HG03521 (cell line): Measurements from ENCODE around the gene P2RY8.
"Not testable (repeated sequence)": the region's sequence is repeated elsewhere in the genome, so short reads cannot be mapped to it uniquely, and the experiment has no call there.

Source experiments
- ATAC-seq: cut with Tn5 transposase; IDR thresholded peaks from one replicate; pipeline ENCODE4 v1.9.1; 2021; ENCODE audit warnings: mild to moderate bottlenecking, moderate library complexity; ENCODE audit not compliant: unreplicated experiment

Gene P2RY8

DNA sequence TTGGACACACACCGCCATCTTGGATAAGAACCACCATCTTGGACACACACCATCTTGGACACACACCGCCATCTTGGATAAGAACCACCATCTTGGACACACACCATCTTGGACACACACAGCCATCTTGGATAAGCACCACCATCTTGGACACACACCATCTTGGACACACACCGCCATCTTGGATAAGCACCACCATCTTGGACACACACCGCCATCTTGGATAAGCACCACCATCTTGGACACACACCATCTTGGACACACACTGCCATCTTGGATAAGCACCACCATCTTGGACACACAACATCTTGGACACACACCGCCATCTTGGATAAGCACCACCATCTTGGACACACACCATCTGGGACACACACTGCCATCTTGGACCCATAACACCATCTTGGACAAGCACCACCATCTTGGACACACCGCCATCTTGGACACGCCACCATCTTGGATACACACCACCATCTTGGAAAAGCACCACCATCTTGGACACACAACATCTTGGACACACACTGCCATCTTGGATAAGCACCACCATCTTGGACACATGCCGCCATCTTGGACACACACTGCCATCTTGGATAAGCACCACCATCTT, 88.9 kb downstream of the P2RY8 start:
- not testable (repeated sequence) for ATAC-seq

DNA sequence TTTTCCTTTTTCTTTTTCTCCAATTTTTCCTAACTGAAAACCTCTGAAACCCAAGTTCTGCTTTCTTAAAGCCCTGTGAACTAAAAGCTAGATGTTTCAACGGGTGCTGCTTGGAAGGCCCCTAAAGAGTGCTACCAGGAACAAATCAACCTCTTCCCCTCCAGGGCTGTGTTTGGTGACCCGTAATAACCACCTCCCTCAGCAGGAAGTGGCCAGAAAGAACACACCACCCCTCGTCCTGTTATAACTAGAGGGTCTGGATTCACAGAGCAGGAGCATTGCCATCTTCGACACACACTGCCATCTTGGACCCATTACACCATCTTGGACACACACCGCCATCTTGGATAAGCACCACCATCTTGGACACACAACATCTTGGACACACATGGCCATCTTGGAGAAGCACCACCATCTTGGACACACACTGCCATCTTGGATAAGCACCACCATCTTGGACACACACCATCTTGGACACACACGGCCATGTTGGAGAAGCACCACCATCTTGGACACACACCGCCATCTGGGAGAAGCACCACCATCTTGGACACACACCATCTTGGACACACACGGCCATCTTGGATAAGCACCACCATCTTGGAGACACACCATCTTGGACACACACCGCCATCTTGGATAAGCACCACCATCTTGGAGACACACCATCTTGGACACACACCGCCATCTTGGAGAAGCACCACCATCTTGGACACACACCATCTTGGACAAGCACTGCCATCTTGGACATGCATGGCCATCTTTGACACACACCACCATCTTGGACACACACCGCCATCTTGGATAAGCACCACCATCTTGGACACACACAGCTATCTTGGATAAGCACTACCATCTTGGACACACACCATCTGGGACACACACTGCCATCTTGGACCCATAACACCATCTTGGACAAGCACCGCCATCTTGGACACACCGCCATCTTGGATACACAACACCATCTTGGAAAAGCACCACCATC, 89.7 kb downstream of the P2RY8 start:
- not testable (repeated sequence) for ATAC-seq

DNA sequence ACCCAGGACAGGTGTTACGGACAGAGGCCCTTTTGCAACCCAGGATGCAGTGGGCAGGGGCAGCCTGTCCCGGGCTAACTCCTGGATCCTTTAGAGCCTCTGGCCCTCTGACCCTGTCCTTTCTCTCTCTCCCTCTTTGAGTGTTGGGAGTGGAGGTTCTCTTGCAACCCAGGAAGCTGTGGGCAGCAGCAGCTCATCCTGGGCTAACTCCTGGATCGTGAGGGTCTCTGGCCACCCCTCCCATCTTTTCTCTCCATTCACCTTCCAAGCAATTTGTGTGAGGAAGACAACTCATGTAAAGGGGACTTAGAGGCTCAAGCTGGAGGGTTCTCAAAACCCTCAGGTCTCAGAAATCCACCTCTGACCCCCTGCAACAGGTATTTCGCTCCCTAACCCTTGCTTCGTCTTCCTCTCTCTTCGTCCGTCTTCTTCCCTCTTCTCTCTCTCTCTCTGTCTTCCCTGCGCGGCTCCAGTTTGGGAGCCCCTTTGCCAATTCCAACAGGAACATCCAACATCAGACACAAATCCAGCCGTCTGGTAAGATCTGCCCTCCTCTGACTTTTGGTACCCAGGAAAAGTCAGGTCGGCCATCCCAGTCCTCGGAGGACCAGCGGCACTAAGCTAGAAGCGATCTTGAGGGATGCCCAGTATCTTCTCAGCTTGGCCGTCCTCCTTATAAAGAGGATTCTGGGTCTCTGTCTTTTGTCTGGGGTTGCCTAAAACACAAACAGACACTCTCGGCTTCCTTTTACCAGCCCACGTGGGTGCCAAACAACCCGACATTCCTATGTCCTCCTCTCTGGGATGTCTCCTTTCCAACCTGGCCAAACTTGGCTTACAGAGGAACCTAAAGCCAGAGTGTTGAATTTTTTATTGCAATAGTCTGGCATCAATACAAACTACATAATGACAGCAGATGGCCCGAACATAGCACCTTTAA, 92.2 kb downstream of the P2RY8 start:
- no peak for ATAC-seq

DNA sequence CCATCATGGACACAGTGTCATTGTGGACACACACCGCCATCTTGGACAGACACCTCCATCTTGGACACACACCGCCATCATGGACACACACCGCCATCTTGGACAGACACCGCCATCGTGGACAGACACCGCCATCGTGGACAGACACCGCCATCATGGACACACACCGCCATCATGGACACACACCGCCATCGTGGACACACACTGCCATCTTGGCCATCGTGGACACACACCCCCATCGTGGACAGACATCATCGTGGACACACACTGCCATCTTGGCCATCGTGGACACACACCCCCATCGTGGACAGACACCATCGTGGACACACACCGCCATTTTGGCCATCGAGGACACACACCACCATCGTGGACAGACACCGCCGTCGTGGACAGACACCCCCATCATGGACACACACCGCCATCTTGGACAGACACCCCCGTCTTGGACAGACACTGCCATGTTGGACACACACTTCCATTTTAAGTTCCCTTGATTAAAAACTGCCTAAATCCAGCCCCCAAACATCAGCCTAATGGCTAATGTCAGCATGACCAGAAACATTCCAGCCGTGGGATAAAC, 93.4 kb downstream of the P2RY8 start:
- no peak for ATAC-seq

DNA sequence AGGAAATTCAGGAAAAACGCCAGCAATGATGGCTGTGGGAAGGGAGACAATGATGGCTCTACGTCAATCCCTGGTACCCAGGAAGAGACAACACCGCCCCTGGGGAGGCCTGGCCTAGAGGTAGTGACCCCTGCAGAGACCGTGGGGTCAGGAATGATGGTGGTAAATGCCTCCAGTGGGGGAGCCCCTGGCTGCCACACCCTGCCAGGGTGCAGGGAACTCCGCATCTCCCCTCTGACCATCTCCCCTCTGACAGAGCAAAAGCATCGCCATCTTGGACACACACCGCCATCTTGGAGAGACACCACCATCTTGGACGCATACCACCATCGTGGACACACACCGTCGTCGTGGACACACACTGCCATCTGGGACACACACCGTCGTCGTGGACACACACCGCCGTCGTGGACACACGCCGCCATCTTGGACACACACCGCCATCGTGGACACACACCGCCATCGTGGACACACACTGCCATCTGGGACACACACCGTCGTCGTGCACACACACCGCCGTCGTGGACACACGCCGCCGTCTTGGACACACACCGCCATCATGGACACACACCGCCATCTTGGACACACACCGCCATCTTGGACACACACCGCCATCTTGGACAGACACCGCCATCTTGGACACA, 94.1 kb downstream of the P2RY8 start:
- ATAC-seq = no peak

DNA sequence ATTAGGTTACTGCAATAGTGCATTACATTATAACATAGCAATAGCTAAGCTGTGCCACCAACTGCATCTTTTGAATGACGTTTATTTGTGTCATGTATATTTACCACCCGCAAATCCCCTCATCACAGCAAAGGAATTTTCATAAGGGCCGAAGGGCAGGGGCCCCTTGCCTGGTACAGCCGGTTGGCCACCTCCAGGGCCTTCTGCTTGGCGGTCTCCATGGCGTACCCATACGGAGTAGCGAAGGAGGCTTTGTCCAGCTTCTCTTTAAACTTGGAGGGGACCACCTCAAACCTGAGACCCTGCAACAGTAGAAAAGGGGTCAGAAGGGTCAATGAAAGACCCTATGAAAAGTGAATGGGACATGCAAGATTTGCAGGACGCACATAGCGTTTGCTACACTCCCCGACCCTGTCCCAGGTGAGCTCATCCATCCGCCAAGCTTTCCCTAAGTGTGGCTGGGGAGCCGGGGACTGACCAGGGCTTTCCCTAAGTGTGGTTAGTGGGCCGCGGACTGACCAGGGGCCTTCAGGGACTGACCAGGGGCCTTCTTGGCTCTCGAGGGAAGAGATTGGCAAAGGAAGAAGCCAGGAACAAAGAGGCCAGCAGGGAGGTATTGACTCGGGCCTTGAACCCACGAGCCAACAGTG, 94.8 kb downstream of the P2RY8 start:
- ATAC-seq = no peak

GRCh38 chrX:1440506-1440905, 96.5 kb downstream of the P2RY8 start:
- no peak for ATAC-seq

DNA sequence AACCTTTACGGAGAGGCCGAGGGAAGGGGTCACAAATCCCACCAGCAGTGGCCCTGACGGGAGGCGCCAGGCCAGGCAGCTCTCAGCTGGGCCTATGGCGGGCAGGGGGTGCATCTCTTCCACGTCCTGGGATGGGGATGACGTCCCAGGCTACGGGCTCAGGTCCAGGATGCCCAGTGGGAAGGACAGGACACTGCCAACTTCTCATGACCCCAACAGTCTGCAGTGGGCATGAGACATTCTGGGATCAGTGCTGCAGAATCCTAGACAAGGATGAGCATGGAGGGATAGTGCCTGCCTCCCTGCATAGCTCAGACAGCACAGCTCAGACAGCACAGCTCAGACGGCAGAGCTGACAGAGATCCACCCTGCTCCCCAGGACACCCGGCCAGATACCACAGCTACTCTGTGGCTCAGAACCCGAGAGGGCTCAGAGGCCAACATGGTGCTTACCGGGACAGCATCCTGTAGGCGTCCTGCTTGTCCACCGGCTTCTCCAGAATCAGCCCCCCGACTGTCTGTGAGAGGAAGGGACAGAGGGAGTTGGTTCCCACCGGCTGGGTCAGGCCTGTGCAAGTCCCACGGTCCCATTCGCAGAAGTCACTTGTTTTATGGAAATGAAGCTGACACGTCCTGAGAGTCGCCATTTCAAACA, 101.6 kb downstream of the P2RY8 start:
- ATAC-seq = no peak

GRCh38 chrX:1434871-1435240, 102.1 kb downstream of the P2RY8 start:
- ATAC-seq = no peak

GRCh38 chrX:1433646-1434357, 103.2 kb downstream of the P2RY8 start:
- no peak for ATAC-seq

DNA sequence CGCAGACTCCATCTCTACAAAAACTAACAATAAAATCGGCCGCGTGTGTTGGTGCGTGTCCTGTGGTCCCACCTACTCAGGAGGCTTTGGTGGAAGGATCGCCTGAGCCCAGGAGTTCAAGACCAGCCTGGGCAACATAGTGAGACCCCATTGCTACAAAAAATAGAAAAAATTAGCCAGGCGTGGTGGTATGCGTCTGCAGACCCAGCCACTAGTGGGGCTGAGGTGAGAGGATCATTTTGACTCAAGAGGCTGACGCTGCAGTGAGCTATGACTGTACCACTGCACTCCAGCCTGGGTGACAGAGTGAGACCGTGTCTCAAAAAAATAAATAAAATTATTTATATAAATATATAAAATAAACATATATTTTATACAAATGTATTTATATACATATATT, 106.5 kb downstream of the P2RY8 start:
- no peak for ATAC-seq

GRCh38 chrX:1427756-1428155, 109.2 kb downstream of the P2RY8 start:
- no peak for ATAC-seq

GRCh38 chrX:1426321-1426720, 110.7 kb downstream of the P2RY8 start:
- ATAC-seq = not testable (repeated sequence)

DNA sequence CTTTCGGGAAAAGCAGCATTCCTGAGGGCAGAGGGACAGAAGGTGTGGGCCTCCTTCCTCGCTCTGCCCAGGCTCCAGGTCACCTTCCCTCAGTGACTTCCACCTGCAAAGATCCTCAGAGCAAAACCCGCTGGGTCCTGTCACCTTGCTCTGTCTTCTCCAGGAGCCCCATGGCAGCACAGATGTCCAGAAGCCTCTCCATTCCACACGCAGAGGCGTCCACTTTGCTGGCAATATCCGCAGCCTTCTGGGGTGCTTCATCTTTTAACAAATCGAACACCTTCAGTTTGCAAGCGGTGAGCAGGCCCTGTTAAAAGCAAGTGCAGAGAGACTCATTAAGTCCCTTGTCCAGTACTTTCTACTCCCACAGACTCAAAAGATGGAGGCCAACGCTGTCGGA, 111.6 kb downstream of the P2RY8 start:
- ATAC-seq = no peak

- no peak for ATAC-seq
Measured at GRCh38 chrX:1424147-1424851, 112.7 kb downstream of the P2RY8 start.

DNA sequence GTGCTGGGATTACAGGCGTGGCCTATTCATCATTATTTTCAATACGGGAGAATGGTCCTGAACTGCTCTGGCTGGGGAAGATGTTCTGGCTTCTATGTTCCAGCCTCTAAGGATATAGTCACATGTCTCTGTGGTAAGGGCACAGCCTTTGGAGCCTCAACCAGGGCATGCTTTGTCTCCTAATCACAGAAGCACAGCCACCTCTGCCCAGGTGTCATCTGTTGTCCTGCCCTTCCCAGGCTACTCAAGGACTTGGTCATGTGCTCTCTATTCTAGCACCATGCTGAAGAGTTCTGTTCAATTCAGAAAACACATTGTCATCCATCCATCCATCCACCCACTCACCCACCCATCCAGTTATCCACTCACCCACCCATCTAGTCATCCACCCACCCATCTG, 113.8 kb downstream of the P2RY8 start:
- ATAC-seq = no peak

DNA sequence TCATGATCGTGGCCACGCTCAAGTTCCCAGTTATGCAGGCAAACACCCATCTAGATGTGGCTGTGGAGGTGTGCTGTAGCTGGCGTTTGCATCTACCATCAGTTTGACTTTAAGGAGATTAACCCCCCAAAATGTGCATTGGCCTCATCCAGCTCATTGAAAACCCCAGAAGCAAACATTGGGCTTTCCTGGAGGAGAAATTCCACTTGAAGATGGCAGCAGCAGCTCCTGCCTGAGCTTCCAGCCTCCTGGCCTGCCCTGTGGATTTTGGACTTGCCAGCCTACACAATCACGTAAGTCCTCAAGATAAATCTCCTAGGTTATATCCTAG, 114.9 kb downstream of the P2RY8 start:
- ATAC-seq = no peak

- no peak for ATAC-seq
Measured at GRCh38 chrX:1421433-1422134, 115.4 kb downstream of the P2RY8 start.
